Measurements from ENCODE around the gene SPTBN1. TPM values are rescaled to one million over a fixed set of nuclear protein-coding genes. Genes with fewer than 3 reads are reported as not detected.

Gene SPTBN1
- total and polyA plus RNA-seq, 2 of the 4 experiments (the other 2 are of a cell fraction): 49.1 to 241 TPM

- no peak overlapping the region for H2AFZ ChIP-seq (replicated peaks; ENCODE audit: low read length, poor library complexity)
- no peak overlapping the region for H2BK15ac ChIP-seq (ENCODE audit: low read depth, low read length)
- H3K4me2 ChIP-seq (ENCODE audit: low read depth, low read length): no peak overlapping the region
- no peak overlapping the region for H2BK20ac ChIP-seq (ENCODE audit: low read depth, low read length)
- no peak overlapping the region for H3K56ac ChIP-seq (ENCODE audit: extremely low read depth, insufficient read depth, low read length)
- H2AK5ac ChIP-seq (ENCODE audit: low read depth, low read length): no peak overlapping the region
- no peak overlapping the region for H3K14ac ChIP-seq (replicated peaks; ENCODE audit: low read depth, low read length)
- no peak overlapping the region for H4K91ac ChIP-seq (ENCODE audit: insufficient read depth, low read depth, low read length)
- H3K36me3 ChIP-seq (ENCODE audit: control insufficient read depth, insufficient read depth, low read length): peaks cover 69% of the 10 kb centered on the region
- intact Hi-C loops (cut with micrococcal nuclease) (no loop called here), in situ Hi-C loops (cut with MboI; ENCODE audit: low sequenced_read_pairs) (no loop called here), dilution Hi-C loops (cut with HindIII; ENCODE audit: low sequenced_read_pairs, unreplicated experiment) (no loop called here)
- BruUV-seq (replicated peaks): no TSS peak
- H3K9me3 ChIP-seq (ENCODE audit: control insufficient read depth, insufficient read depth, low read length): no peaks in the 10 kb centered on the region
- H3K27me3 ChIP-seq (ENCODE audit: control insufficient read depth, insufficient read depth, low read length): no peaks in the 10 kb centered on the region
- no peak overlapping the region for H2BK5ac ChIP-seq (ENCODE audit: low read depth, low read length, poor library complexity, severe bottlenecking)
- ChIA-PET CTCF (no interaction called here), POLR2A (ENCODE audit: unreplicated experiment) (interaction anchor here (0.5 kb wide), 1 partner anchor 52 kb away, joined by 3 read pairs; no protein-coding TSS in a partner anchor)
- no peak overlapping the region for H3K18ac ChIP-seq (ENCODE audit: low read depth, low read length)
- no peak overlapping the region for H2BK120ac ChIP-seq (ENCODE audit: low read depth, low read length)
- H2AK9ac ChIP-seq (replicated peaks; ENCODE audit: low read depth, low read length, poor library complexity): no peak overlapping the region
- H3K9me1 ChIP-seq (ENCODE audit: insufficient read depth, low read length): peaks cover 13% of the 10 kb centered on the region
- 100% methylated on average over 1 of the region's 4 CpGs; no CpG with 5 or more reads in 1 of the 2 experiments for WGBS, 2 experiments (ENCODE audit: extremely low coverage in 2 of 2, insufficient read length in 1 of 2)
- H3K4ac ChIP-seq (ENCODE audit: low read depth, low read length): no peak overlapping the region
- H3K79me1 ChIP-seq (ENCODE audit: low read depth in 1 of 2, low read length in 2 of 2): peaks cover 0 to 16% of the 10 kb centered on the region in 2 experiments; a peak in 3 of 4 replicates
- DNase-seq (no peak), ATAC-seq (ENCODE audit: low read depth) (no peak)
- H3K4me1 ChIP-seq (ENCODE audit: control insufficient read depth, insufficient read depth, low read length): no peaks in the 10 kb centered on the region
- H3K23ac ChIP-seq (ENCODE audit: low read depth, low read length): no peak overlapping the region
- no peaks in the 10 kb centered on the region for H4K20me1 ChIP-seq (ENCODE audit: insufficient read depth, low read length)
- H4K5ac ChIP-seq (ENCODE audit: low read depth, low read length): no peak overlapping the region
- H3K27ac ChIP-seq (ENCODE audit: insufficient read depth, low read length): no peak overlapping the region
- TF ChIP-seq SMC3 (IDR thresholded peaks at IDR 0.05; ENCODE audit: low read depth, low read length) (no peak), FOS (IDR thresholded peaks at IDR 0.05; ENCODE audit: low read depth, low read length) (no peak), NFE2L2 (IDR thresholded peaks at IDR 0.05; ENCODE audit: low read depth, low read length) (no peak), BHLHE40 (IDR thresholded peaks at IDR 0.05; ENCODE audit: low read depth, low read length) (no peak)
- H3K9ac ChIP-seq (ENCODE audit: low read depth, low read length): no peak overlapping the region
- no peak overlapping the region for H4K8ac ChIP-seq (ENCODE audit: low read depth in 2 of 2, low read length in 2 of 2)
- no peak overlapping the region for H3K4me3 ChIP-seq (ENCODE audit: insufficient read depth, low read depth, low read length)
Observed at GRCh38 chr2:54649191-54649590, 193.1 kb downstream of the SPTBN1 start.

All from IMR-90 (cell line).